Activated effector memory CD4-positive, alpha-beta T cell treated with anti-CD3 and anti-CD28 coated beads, Interleukin-2, amount 50 U/mL, for 16 hours (primary cell): ENCODE measurements around the gene MAPRE3.

Experiments
- DNase-seq: peaks from one replicate; pipeline ENCODE4 v3.0.0-alpha.2; 2020

MAPRE3 gene

DNA sequence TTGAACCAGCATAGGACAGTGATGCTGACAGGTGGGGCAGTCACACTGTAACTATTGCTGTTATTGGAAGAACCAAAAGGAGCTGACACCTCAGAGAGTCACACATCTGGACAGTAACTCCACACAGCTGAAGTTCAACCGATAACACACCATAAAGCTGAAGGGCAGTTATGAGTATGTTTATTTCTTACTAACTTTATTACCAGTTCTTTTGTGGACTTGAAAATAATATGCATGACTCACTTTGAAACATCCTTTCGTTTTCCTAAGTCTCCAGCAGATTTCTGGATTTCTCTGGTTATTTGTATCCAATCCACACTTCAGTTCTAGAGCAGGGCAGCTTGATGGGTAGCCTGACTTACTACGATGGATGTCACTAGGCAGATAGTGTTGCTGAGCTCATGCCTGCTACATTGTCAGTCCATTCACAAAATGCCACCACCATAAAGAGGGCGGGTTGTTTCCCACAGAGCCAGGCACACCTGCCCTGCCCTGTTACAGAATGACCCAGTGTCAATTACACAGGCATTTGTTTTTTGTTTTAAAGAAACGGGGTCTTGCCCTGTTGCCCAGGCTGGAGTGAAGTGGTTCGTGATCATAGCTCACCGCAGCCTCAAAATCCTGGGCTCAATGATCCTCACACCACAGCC lies 72.7 kb downstream of the MAPRE3 start:
- DNase-seq = no peak

- peak; percentile 87 for DNase-seq
Observed at GRCh38 chr2:27049422-27050280, 79.2 kb downstream of the MAPRE3 start.

GRCh38 chr2:27050281-27050995 lies 80.0 kb downstream of the MAPRE3 start:
- peak; percentile 96 for DNase-seq

- peak; percentile 98 for DNase-seq
Observed at GRCh38 chr2:27050996-27051901, 80.8 kb downstream of the MAPRE3 start, which contains the start of gene AGBL5. AGBL5 (plus strand) TSS chr2:27051668; CDS start chr2:27052959, 1,291 bp downstream.

DNA sequence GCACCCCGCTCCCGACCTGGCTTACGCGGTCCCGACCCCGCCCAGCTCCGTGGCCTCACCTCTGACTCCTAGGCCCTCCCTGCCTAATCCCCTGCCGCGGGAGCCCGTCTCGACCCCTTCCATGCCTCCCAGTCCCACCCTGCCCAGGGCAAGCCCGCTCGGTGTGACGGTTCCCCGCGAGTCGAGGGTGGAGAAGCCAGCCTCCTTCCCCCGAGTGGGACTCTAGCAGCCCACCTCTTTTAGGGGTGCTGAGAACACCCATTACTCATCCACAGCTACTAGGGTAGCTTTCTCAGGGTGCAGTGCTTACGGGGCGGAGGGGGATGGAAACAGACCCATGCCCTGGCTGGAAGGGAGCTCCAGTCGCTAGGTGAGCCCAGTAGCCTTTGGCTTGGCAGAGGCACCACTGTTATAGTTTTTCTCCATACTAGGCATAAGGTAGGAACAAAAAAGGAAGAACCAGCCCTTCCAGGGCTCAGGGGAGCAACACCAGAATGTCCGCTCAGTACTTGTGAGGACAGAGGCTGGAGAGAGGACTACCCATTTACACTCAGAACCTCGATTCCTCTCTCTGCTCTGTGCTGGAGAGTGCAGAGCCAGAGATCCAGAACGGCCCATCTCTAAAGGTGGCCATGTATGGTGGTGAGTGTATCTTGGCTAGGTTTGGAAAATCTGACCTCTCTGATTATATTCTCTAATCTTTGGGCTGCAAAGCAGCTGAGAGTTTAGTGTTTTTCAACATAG lies 81.6 kb downstream of the MAPRE3 start:
- peak; percentile 82 for DNase-seq

DNA sequence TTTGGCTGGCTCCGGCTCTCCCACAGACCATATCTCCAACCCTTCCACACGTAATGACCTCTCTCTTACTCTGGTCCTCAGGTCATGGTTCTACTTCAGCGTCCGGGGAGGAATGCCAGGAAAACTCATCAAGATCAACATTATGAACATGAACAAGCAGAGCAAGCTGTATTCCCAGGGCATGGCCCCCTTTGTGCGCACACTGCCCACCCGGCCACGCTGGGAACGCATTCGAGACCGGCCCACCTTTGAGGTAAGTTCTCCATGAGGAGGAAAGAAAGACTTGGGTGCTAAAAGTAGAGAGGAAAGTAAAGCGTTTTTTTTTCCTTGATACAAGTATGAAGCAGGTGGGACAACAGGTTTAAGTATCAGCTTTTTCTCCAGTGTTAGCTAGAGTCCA lies 82.9 kb downstream of the MAPRE3 start:
- DNase-seq = no peak

DNA sequence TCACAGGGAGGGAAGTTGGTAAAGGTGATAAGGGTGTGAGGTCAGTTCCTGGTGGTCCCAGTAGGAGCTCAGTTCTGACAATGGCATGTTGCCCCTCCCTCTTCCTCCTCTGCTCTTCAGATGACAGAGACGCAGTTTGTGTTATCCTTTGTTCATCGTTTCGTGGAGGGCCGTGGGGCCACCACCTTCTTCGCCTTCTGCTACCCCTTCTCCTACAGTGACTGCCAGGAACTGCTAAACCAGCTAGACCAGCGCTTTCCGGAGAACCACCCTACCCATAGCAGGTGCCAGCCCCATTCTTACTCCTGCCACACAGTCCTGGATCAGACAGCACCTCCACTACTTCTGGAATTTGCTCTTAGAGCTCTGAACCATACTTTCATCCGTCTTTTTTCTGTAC lies 83.3 kb downstream of the MAPRE3 start:
- DNase-seq = no peak

DNA sequence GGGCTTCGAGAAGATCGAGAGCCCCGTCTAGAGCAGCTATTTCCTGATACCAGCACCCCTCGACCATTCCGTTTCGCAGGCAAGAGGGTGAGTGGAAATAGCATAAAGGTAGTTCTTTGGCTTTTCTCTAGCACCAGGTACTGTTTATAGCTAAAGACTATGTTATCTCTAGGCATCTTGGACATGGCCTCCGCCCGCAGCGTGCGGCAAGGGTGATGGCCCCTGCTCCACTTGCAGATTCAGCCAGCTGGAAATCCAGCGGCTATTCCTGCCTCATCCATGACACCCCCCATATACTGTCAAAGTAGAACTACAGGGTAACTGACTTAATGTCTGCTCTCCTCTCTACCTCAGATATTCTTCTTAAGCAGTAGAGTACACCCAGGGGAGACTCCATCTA lies 84.3 kb downstream of the MAPRE3 start:
- DNase-seq = no peak

- no peak for DNase-seq
Observed at GRCh38 chr2:27057184-27057583, 86.7 kb downstream of the MAPRE3 start.

- no peak for DNase-seq
Observed at GRCh38 chr2:27058210-27058609, 87.8 kb downstream of the MAPRE3 start.

DNA sequence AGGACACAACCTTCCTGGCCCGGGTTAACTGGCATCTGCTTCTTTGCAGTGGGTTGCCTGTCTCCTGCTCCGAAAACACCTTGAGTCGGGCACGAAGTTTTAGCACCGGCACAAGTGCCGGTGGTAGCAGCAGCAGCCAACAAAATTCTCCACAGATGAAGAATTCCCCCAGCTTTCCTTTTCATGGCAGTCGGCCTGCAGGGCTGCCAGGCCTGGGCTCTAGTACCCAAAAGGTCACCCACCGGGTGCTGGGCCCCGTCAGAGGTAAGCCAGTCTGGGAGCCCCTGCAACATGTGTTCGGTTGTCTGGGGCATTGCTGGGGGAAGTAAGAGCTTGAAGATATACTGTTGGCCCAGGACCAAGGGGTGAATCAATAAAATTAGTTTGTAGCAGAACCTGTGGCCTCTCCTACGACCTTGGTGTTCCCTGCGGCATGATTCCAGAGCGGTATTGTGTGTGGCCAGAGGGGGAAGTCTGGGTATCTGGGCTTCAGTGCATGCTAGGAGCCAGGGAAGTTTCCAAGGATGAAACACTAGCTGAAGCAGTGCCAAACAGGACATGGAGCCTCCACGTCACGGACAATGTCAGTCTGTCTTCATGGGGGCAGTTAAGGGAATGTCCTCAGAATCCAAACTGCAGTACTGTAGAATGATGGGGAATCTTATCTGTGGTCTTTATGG lies 88.8 kb downstream of the MAPRE3 start:
- no peak for DNase-seq

- no peak for DNase-seq
Observed at GRCh38 chr2:27060323-27060722, 89.9 kb downstream of the MAPRE3 start.

DNA sequence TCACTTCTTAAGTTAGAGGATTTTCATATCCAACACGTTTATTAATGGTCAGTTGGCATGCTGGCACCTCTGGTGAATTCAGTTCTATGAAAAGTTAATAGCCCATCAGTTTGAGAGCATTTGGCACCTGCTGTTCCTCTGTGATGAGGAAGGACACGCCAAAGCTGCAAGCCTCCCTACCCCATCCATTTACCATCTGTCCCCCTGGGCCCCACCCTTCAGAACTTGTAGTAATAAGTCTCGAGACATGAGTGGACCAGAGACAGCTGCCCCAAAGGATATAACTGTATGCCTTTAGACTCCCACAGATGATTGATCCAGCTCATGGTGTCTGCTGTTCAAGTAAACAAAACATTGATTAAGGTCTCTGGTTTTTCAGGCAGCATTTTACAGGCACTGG lies 94.7 kb downstream of the MAPRE3 start:
- no peak for DNase-seq

DNA sequence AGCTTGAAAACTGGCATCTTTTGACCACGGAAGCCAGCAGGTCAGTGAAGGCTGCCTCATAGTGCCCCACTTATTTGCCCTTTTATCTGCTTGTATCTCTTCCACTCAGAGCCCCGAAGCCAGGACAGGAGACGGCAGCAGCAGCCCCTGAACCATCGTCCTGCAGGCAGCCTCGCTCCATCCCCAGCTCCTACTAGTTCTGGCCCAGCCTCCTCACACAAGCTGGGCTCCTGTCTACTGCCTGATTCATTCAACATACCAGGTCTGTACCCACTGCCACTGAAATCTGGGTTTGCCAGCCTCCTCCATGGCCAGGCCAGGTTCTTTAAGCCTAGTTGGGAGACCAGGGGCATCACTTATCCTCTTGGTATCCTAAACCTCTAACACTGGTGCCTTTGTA lies 96.9 kb downstream of the MAPRE3 start:
- no peak for DNase-seq

DNA sequence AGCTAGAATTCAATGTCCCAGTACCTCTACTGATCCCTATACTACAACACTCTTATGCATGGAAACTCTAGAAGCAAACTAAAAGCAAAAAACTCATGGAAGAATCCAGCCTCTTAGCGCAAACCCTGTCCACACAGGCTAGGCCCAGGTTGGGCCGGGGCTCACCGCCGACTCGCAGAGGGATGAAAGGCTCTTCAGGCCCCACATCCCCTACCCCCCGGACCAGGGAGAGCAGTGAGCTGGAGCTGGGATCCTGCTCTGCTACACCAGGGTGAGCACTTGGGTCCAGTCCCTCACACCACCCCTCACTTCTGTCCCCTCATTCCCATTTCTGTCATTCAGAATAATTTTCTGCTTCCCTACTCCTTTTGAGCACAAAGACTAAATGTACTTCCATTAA lies 99.0 kb downstream of the MAPRE3 start:
- DNase-seq = no peak

DNA sequence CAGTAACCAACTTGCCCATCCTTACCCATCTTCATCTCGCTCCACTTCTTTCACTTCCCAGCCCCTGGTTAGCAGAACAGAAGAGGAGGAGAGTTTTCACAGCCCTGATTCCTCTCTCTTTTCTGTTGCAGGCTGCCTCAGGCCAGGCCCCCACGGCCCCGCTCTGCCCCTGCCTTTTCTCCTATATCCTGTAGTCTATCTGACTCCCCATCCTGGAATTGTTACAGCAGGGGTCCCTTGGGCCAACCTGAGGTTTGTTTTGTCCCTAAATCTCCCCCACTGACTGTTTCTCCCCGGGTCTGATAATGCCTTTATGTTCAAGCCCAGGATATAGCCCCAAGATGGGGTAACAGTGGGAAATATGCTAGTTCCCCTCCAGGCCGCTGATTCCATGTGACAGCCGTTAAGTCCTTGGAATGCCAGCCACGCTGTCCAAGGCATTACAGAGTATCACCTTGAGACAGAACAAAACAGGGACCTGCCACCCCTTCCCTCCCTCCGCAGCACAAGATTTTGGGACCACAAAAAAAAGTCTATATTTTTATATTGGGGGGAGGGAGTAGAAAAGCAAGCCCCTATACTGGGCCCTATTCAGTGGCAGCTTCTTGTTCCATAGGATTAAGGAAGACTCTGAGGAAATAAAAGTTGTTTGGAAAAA lies 99.7 kb downstream of the MAPRE3 start:
- no peak for DNase-seq

GRCh38 chr2:27070653-27071276 lies 100.3 kb downstream of the MAPRE3 start:
- no peak for DNase-seq

- peak; percentile 97 for DNase-seq
Observed at GRCh38 chr2:27071277-27071989, 101.0 kb downstream of the MAPRE3 start, which contains the start of gene OST4. OST4 (minus strand) TSS chr2:27071654.
